IMR-90 (cell line): ENCODE data around the gene NELFE. TPM values are rescaled to one million over a fixed set of nuclear protein-coding genes. Genes with fewer than 3 reads are reported as not detected.

ENCODE experiments used
- ATAC-seq: fragments of 200-7000 bp; cut with Tn5 transposase; 2 replicates; pipeline ENCODE4 v1.9.1; 2020; ENCODE audit warnings: low read depth, mild to moderate bottlenecking, moderate library complexity
- BruUV-seq: library from RNA; stranded (reverse); fragments of 400-500 nt; replicated peaks from 2 replicates; lab custom pipeline; 2021; lab: Mats Ljungman, UMichigan
- CTCF ChIA-PET: fragments of 300-600 bp; formaldehyde crosslinking; extraction: SDS; loops from one replicate; lab custom pipeline; 2021; ENCODE audit warnings: antibody characterized with exemption; lab: Yijun Ruan, JAX
- POLR2A ChIA-PET: fragments of 300-600 bp; sonication (Branson Sonifier 250); formaldehyde crosslinking; loops from one replicate; lab custom pipeline; 2022; ENCODE audit warnings: antibody characterized with exemption; ENCODE audit not compliant: unreplicated experiment; lab: Charles Lee
- DNase-seq: peaks from one replicate; pipeline ENCODE4 v3.0.0; 2013
- H2AFZ ChIP-seq: replicated peaks from 2 replicates; pipeline ENCODE3; 2013; ENCODE audit warnings: low read length, mild to moderate bottlenecking; ENCODE audit not compliant: poor library complexity
- H2AK5ac ChIP-seq: 2 replicates; pipeline ENCODE4 v1.6.1; 2013; ENCODE audit warnings: low read depth, low read length, inconsistent platforms
- H2AK9ac ChIP-seq: replicated peaks from 2 replicates; pipeline ENCODE3; 2013; ENCODE audit warnings: mild to moderate bottlenecking, low read depth, low read length, moderate library complexity; ENCODE audit not compliant: poor library complexity
- H2BK120ac ChIP-seq: 2 replicates; pipeline ENCODE4 v1.6.1; 2013; ENCODE audit warnings: low read depth, low read length, inconsistent platforms
- H2BK15ac ChIP-seq: 3 replicates; pipeline ENCODE4 v1.6.1; 2013; ENCODE audit warnings: low read depth, low read length, inconsistent platforms
- H2BK20ac ChIP-seq: 2 replicates; pipeline ENCODE4 v1.6.1; 2013; ENCODE audit warnings: low read depth, mild to moderate bottlenecking, inconsistent platforms, low read length, moderate library complexity
- H2BK5ac ChIP-seq: 2 replicates; pipeline ENCODE4 v1.6.1; 2013; ENCODE audit warnings: mild to moderate bottlenecking, low read depth, low read length, inconsistent platforms; ENCODE audit not compliant: poor library complexity, severe bottlenecking
- H3K14ac ChIP-seq: replicated peaks from 2 replicates; pipeline ENCODE4 v1.6.1; 2013; ENCODE audit warnings: low read depth, low read length, inconsistent platforms
- H3K18ac ChIP-seq: 2 replicates; pipeline ENCODE4 v1.6.1; 2013; ENCODE audit warnings: low read depth, low read length, control low read depth
- H3K23ac ChIP-seq: 2 replicates; pipeline ENCODE4 v1.6.1; 2013; ENCODE audit warnings: low read depth, low read length, inconsistent platforms
- H3K27ac ChIP-seq: 2 replicates; pipeline ENCODE4 v1.5.1; 2013; ENCODE audit warnings: mild to moderate bottlenecking, control low read depth, low read length; ENCODE audit not compliant: insufficient read depth
- H3K27me3 ChIP-seq: 2 replicates; pipeline ENCODE4 v1.6.1; 2013; ENCODE audit warnings: low read length; ENCODE audit not compliant: control insufficient read depth, insufficient read depth
- H3K36me3 ChIP-seq: 2 replicates; pipeline ENCODE4 v1.6.1; 2013; ENCODE audit warnings: low read length, mixed read lengths; ENCODE audit not compliant: control insufficient read depth, insufficient read depth
- H3K4ac ChIP-seq: 2 replicates; pipeline ENCODE4 v1.6.1; 2013; ENCODE audit warnings: low read depth, low read length, inconsistent platforms
- H3K4me1 ChIP-seq: 2 replicates; pipeline ENCODE4 v1.6.1; 2013; ENCODE audit warnings: low read length, mixed read lengths; ENCODE audit not compliant: control insufficient read depth, insufficient read depth
- H3K4me2 ChIP-seq: 2 replicates; pipeline ENCODE4 v1.6.1; 2013; ENCODE audit warnings: low read depth, mild to moderate bottlenecking, control low read depth, low read length, moderate library complexity
- H3K4me3 ChIP-seq: 2 replicates; pipeline ENCODE4 v1.5.1; 2013; ENCODE audit warnings: low read depth, mild to moderate bottlenecking, control low read depth, low read length, moderate library complexity; ENCODE audit not compliant: insufficient read depth
- H3K56ac ChIP-seq: 2 replicates; pipeline ENCODE4 v1.6.1; 2013; ENCODE audit warnings: low read length, inconsistent platforms; ENCODE audit not compliant: insufficient read depth; ENCODE audit errors: extremely low read depth
- H3K79me1 ChIP-seq, 2 experiments: 2 replicates each; pipeline ENCODE4 v1.6.1; 2013; ENCODE audit warnings: low read length in 2 of 2, inconsistent platforms in 1 of 2, low read depth in 1 of 2
- H3K9ac ChIP-seq: 2 replicates; pipeline ENCODE4 v1.6.1; 2013; ENCODE audit warnings: low read depth, low read length, control low read depth
- H3K9me1 ChIP-seq: 2 replicates; pipeline ENCODE4 v1.6.1; 2013; ENCODE audit warnings: low read length, inconsistent platforms; ENCODE audit not compliant: insufficient read depth
- H3K9me3 ChIP-seq: 2 replicates; pipeline ENCODE4 v1.6.1; 2013; ENCODE audit warnings: low read length; ENCODE audit not compliant: control insufficient read depth, insufficient read depth
- H4K20me1 ChIP-seq: 2 replicates; pipeline ENCODE4 v1.6.1; 2013; ENCODE audit warnings: low read length, inconsistent platforms; ENCODE audit not compliant: insufficient read depth
- H4K5ac ChIP-seq: 2 replicates; pipeline ENCODE4 v1.6.1; 2013; ENCODE audit warnings: mild to moderate bottlenecking, low read depth, low read length, control low read depth
- H4K8ac ChIP-seq, 2 experiments: 2 replicates each; pipeline ENCODE4 v1.6.1; 2013; ENCODE audit warnings: low read depth in 2 of 2, low read length in 2 of 2, control low read depth in 1 of 2, inconsistent platforms in 1 of 2
- H4K91ac ChIP-seq: 2 replicates; pipeline ENCODE4 v1.6.1; 2013; ENCODE audit warnings: low read depth, low read length, inconsistent platforms; ENCODE audit not compliant: insufficient read depth
- CEBPB ChIP-seq: IDR thresholded peaks from 2 replicates; pipeline ENCODE4 v1.6.1; 2012; ENCODE audit warnings: low read depth, low read length, improper control_type of control experiment
- CHD1 ChIP-seq: IDR thresholded peaks from 2 replicates; pipeline ENCODE4 v1.6.1; 2012; ENCODE audit warnings: low read depth, low read length, improper control_type of control experiment
- MAZ ChIP-seq: IDR thresholded peaks from 2 replicates; pipeline ENCODE4 v1.6.1; 2012; ENCODE audit warnings: low read depth, mild to moderate bottlenecking, low read length, improper control_type of control experiment, moderate library complexity, borderline replicate concordance
- MXI1 ChIP-seq: IDR thresholded peaks from 2 replicates; pipeline ENCODE4 v1.6.1; 2012; ENCODE audit warnings: low read depth, mild to moderate bottlenecking, low read length, moderate library complexity, borderline replicate concordance
- NFE2L2 ChIP-seq: fragments of 150-350 bp; IDR thresholded peaks from 2 replicates; pipeline ENCODE4 v1.6.1; 2016; ENCODE audit warnings: low read depth, mild to moderate bottlenecking, low read length
- POLR2A ChIP-seq: IDR thresholded peaks from 2 replicates; pipeline ENCODE4 v1.6.1; 2012; ENCODE audit warnings: mild to moderate bottlenecking, low read depth, low read length
- SMC3 ChIP-seq: fragments of 150-350 bp; IDR thresholded peaks from 2 replicates; pipeline ENCODE4 v1.6.1; 2016; ENCODE audit warnings: low read depth, mild to moderate bottlenecking, antibody characterized with exemption, low read length, moderate library complexity
- WGBS, 2 experiments: methylation state at CpG; one replicate each; pipeline versions ENCODE4 v1.1.5 to v1.1.7; 2013; ENCODE audit warnings: missing lambda C conversion rate in 2 of 2; ENCODE audit not compliant: insufficient read length in 1 of 2; ENCODE audit errors: extremely low coverage in 2 of 2; 5-methylcytosine and 5-hydroxymethylcytosine counted together
- dilution Hi-C: fragments of 300-500 bp; cut with HindIII; formaldehyde crosslinking; loops from one replicate; pipeline ENCODE4 v1.14.3; 2018; ENCODE audit warnings: low sequenced_read_pairs; ENCODE audit not compliant: unreplicated experiment
- in situ Hi-C: fragments of 300-500 bp; cut with MboI; formaldehyde crosslinking; loops from 3 replicates; pipeline ENCODE4 v1.14.3; 2019; ENCODE audit warnings: low sequenced_read_pairs, inconsistent platforms, mixed read lengths
- intact Hi-C: fragments of 100-400 bp; cut with micrococcal nuclease; formaldehyde crosslinking; loops from 2 replicates; pipeline ENCODE4 v1.10.0; 2022
- polyA plus RNA-seq, 3 experiments: library from polyadenylated mRNA; depleted of rRNA; stranded (reverse); fragments of >200 nt; gene quantifications; 2 replicates each; pipeline ENCODE4 v1.2.3, GENCODE V29; 2012; ENCODE audit warnings: low replicate concordance in 1 of 3
- total RNA-seq: library from RNA; depleted of rRNA; stranded (reverse); fragments of >200 nt; gene quantifications from 2 replicates; pipeline ENCODE4 v1.2.3, GENCODE V29; 2012

The NELFE gene
- total and polyA plus RNA-seq, 2 of the 4 experiments (the other 2 are of a cell fraction) = 63.6 to 76.0 TPM

DNA sequence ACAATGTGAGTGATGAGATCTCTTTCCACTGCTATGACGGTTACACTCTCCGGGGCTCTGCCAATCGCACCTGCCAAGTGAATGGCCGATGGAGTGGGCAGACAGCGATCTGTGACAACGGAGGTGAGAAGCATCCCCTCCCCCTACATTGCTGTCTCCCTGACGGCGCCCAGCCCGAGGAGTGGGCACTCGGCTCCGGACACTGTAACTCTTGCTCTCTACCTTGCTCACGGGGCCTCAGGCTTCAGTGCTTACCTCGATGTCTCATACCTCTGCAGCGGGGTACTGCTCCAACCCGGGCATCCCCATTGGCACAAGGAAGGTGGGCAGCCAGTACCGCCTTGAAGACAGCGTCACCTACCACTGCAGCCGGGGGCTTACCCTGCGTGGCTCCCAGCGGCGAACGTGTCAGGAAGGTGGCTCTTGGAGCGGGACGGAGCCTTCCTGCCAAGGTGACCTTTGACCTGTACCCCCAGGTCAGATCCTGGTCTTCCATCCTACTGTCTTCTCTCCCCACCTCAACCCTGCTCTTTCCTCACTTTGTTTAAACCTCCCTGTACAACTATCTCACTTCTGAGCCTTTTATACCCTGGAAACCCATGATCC lies 11.6 kb downstream of the NELFE start:
- no peak overlapping the region for H3K56ac ChIP-seq
- H3K23ac ChIP-seq = no peak overlapping the region
- H3K36me3 ChIP-seq = peaks cover 14% of the 10 kb centered on the region
- no peak overlapping the region for H3K4me2 ChIP-seq
- no peak overlapping the region; the same call in 1 of the 2 replicates for H4K91ac ChIP-seq
- ChIA-PET CTCF (no interaction called here), POLR2A (no interaction called here)
- 86% methylated on average over 22 of the region's 24 CpGs; no CpG with 5 or more reads in 1 of the 2 experiments for WGBS, 2 experiments
- H3K9me3 ChIP-seq = no peaks in the 10 kb centered on the region
- peaks cover 12% of the 10 kb centered on the region for H3K9me1 ChIP-seq
- H3K4ac ChIP-seq = no peak overlapping the region
- H3K4me1 ChIP-seq = peaks cover 22% of the 10 kb centered on the region
- H3K14ac ChIP-seq = no peak overlapping the region
- no peak overlapping the region for H2BK5ac ChIP-seq
- H3K4me3 ChIP-seq = no peak overlapping the region
- H2BK20ac ChIP-seq = no peak overlapping the region
- H4K5ac ChIP-seq = no peak overlapping the region
- no peaks in the 10 kb centered on the region for H3K79me1 ChIP-seq
- DNase-seq (no peak), ATAC-seq (no peak)
- dilution Hi-C loops = no loop called here
- H3K27ac ChIP-seq = no peak overlapping the region
- no peak overlapping the region for H4K8ac ChIP-seq
- H3K27me3 ChIP-seq = no peaks in the 10 kb centered on the region
- H2BK15ac ChIP-seq = no peak overlapping the region
- no TSS peak for BruUV-seq
- no peak overlapping the region for H3K9ac ChIP-seq
- H3K18ac ChIP-seq = no peak overlapping the region
- no peak for TF ChIP-seq MAZ
- TF ChIP-seq POLR2A = no peak
- no peak for TF ChIP-seq CHD1
- TF ChIP-seq MXI1 = no peak
- no peak for TF ChIP-seq CEBPB
- no peak for TF ChIP-seq NFE2L2
- no peak for TF ChIP-seq SMC3
- H2BK120ac ChIP-seq = no peak overlapping the region
- peak overlapping the region; percentile 19 for H2AK9ac ChIP-seq
- H2AK5ac ChIP-seq = peak overlapping the region; percentile 47; the same call in 1 of the 2 replicates
- H2AFZ ChIP-seq = no peak overlapping the region
- in situ Hi-C loops = loop anchor here (5.0 to 10.0 kb wide), 2 partner anchors 35 to 262 kb away; partner anchors contain the start of gene LY6G5C
- intact Hi-C loops = no loop called here
- 0 out of 2 replicates have a peak, but pooled peaks cover 3% of the 10 kb centered on the region for H4K20me1 ChIP-seq
